CD4-positive, alpha-beta T cell treated with Interleukin-15 for 4 hours (primary cell): Measurements from ENCODE around the gene NEK4.
"Not testable (repeated sequence)": the region's sequence is repeated elsewhere in the genome, so short reads cannot be mapped to it uniquely, and the experiment has no call there.

Source experiments
- DNase-seq: peaks from one replicate; pipeline ENCODE4 v3.0.0-alpha.2; 2020; ENCODE audit warnings: low spot score

NEK4 gene

GRCh38 chr3:52777959-52778805, 7.4 kb upstream of the NEK4 start:
- no peak for DNase-seq

- DNase-seq: no peak
Measured at GRCh38 chr3:52777127-52777958, 6.6 kb upstream of the NEK4 start, which contains the start of gene ITIH1. TSS of gene ITIH1 (plus strand) at chr3:52777599. CDS start at chr3:52777616, 17 bp downstream.

GRCh38 chr3:52776486-52776885, 5.7 kb upstream of the NEK4 start:
- DNase-seq: not testable (repeated sequence)

GRCh38 chr3:52775877-52776276, 5.1 kb upstream of the NEK4 start:
- no peak for DNase-seq

- DNase-seq: no peak
Measured at GRCh38 chr3:52774901-52775864, 4.4 kb upstream of the NEK4 start.

- no peak for DNase-seq
Measured at GRCh38 chr3:52774066-52774713, 3.5 kb upstream of the NEK4 start.

GRCh38 chr3:52773361-52774065, 2.8 kb upstream of the NEK4 start:
- DNase-seq: no peak

GRCh38 chr3:52771702-52772101, 962 bp upstream of the NEK4 start:
- no peak for DNase-seq

- DNase-seq: no peak
Measured at GRCh38 chr3:52771334-52771681, 568 bp upstream of the NEK4 start.

- no peak for DNase-seq
Measured at GRCh38 chr3:52769786-52770455, 819 bp downstream of the NEK4 start.

GRCh38 chr3:52763466-52763865, 7.3 kb downstream of the NEK4 start:
- no peak for DNase-seq

- no peak for DNase-seq
Measured at GRCh38 chr3:52756141-52756540, 14.6 kb downstream of the NEK4 start.

- no peak for DNase-seq
Measured at GRCh38 chr3:52754373-52754772, 16.4 kb downstream of the NEK4 start.

- DNase-seq: no peak
Measured at GRCh38 chr3:52752045-52752660, 18.6 kb downstream of the NEK4 start.

GRCh38 chr3:52743721-52744120, 27.0 kb downstream of the NEK4 start:
- no peak for DNase-seq

GRCh38 chr3:52743152-52743551, 27.6 kb downstream of the NEK4 start:
- DNase-seq: no peak

- DNase-seq: peak; percentile 32
Measured at GRCh38 chr3:52742418-52743041, 28.2 kb downstream of the NEK4 start.

GRCh38 chr3:52739730-52740129, 31.0 kb downstream of the NEK4 start:
- no peak for DNase-seq

- no peak for DNase-seq
Measured at GRCh38 chr3:52733256-52733891, 37.4 kb downstream of the NEK4 start.
